Measurements from ENCODE around the gene CLHC1. TPM values are rescaled to one million over a fixed set of nuclear protein-coding genes. Genes with fewer than 3 reads are reported as not detected.
"Not testable (repeated sequence)": the region's sequence is repeated elsewhere in the genome, so short reads cannot be mapped to it uniquely, and the experiment has no call there.

The CLHC1 gene
- total RNA-seq, 1 donor from 2014 or later = 25.0 TPM

DNA sequence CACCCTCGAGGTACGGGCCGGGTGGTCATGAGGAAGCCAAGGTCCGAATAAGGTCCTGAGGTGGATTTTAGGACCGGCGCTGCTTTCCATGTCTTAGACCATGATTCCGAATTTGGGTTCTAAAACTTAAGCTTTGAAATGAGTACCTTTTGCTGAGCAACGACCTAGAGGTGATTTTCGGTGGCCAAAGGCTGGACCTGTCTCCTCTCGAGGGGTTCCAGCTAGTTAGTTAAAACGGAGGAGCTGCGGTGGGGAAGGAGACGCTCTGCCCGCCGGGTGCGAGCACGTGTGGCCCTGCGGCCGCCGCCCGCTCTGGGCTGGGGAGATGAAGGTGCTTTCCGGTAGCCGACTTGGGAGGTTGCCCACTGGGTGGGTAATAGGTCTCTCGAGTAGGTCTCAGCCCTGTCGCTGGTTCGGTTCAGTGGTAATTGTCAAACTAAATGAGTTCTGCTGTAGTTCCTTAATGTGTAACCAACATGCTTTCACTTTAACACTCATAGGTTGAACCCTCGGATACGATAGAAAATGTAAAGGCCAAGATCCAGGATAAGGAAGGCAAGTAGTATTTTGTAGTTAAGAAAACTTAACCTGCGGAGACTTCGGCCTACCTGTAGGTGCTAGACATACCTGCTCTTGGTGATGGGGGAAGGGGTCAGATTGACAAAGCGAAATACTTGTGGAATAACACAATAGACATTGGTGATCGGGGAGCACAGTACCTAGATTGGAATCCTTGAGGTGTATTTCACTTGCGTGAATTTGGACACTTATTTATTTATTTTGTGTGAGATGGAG is 967 bp upstream of the CLHC1 start:
- peaks cover 29% of the 10 kb centered on the region for H3K4me1 Mint-ChIP-seq (ENCODE audit: unreplicated experiment)
- H3K4me3 Mint-ChIP-seq = peak overlapping the region; percentile 94
- TF ChIP-seq, protein P1, sequence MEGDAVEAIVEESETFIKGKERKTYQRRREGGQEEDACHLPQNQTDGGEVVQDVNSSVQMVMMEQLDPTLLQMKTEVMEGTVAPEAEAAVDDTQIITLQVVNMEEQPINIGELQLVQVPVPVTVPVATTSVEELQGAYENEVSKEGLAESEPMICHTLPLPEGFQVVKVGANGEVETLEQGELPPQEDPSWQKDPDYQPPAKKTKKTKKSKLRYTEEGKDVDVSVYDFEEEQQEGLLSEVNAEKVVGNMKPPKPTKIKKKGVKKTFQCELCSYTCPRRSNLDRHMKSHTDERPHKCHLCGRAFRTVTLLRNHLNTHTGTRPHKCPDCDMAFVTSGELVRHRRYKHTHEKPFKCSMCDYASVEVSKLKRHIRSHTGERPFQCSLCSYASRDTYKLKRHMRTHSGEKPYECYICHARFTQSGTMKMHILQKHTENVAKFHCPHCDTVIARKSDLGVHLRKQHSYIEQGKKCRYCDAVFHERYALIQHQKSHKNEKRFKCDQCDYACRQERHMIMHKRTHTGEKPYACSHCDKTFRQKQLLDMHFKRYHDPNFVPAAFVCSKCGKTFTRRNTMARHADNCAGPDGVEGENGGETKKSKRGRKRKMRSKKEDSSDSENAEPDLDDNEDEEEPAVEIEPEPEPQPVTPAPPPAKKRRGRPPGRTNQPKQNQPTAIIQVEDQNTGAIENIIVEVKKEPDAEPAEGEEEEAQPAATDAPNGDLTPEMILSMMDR (conservative IDR thresholded peaks at IDR 0.05) = no peak
- H3K27ac Mint-ChIP-seq = peak overlapping the region; percentile 94
- DNase-seq (ENCODE audit: extremely low spot score, unreplicated experiment) = no peak
- H3K36me3 Mint-ChIP-seq = peaks cover 21% of the 10 kb centered on the region
- no peaks in the 10 kb centered on the region for H3K27me3 Mint-ChIP-seq
- H3K9me3 Mint-ChIP-seq = no peaks in the 10 kb centered on the region

DNA sequence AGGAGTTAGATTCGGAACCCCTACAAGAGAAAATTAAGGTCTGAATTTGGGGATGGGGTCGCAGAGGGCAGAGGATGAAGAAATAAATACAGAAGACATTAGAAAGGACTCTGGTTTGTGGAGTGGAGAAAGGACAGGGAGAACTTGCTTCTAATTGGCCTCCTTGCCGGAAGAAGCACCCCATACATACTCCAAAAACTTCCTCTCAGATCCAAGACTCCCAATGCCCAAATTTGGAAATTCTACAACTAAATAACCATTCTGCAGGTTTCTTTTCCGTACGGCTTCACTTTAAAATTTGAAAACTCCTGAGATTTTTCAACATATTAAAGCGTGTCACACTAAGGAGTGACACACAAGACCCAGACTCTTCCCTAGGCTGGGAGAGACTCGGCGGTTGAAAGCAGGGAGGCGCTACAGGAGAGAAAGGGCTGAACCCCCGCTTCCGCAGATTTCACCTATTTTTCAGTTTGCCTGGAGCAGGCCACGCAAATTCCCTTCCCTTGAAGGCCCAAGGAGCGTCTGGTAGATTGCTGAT is 478 bp downstream of the CLHC1 start:
- TF ChIP-seq, protein P1 (conservative IDR thresholded peaks at IDR 0.05) = no peak
- H3K27ac Mint-ChIP-seq = peak overlapping the region; percentile 94
- no peaks in the 10 kb centered on the region for H3K27me3 Mint-ChIP-seq
- no peak for DNase-seq (ENCODE audit: extremely low spot score, unreplicated experiment)
- H3K4me1 Mint-ChIP-seq (ENCODE audit: unreplicated experiment) = peaks cover 33% of the 10 kb centered on the region
- peak overlapping the region; percentile 94 for H3K4me3 Mint-ChIP-seq
- no peaks in the 10 kb centered on the region for H3K9me3 Mint-ChIP-seq
- H3K36me3 Mint-ChIP-seq = peaks cover 25% of the 10 kb centered on the region

DNA sequence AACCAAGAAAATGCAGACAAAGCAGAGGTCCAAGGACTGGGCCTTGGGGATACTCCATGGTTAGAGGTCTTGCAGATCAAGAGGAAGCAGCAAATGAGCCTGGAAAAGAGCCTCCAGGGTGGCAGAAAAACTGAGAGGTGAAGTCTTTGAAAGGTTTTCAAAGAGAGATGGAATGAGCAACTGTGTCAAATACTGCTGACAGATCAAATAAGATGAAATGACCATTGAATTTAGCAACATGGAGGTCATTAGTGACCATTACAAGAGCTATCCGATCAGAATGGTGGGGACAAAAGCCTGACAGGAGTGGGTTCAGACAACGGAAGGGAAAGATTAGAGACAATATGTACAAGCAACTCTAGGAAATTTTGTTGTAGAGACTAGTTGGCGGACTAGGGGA is 1.5 kb downstream of the CLHC1 start:
- H3K4me1 Mint-ChIP-seq (ENCODE audit: unreplicated experiment) = peaks cover 33% of the 10 kb centered on the region

DNA sequence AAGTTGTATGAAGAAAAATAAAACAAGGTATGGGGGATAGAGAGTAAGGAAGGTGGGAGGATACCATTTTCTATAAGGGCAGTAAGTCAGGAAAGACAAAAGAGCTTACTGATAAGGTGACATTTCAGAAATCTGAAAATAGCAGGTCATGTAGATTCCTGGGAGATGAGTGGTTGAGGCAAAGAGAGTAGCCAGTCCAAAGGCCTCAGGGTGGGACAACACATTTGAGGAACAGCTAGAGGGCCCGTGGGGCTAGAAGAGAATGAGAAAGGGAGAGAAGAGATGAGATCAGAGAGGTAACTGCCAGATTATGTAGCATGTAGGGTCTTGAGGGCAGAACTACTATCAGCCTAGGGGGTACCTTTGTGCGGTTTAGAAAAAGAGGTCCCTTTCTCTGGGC is 2.9 kb downstream of the CLHC1 start:
- peak overlapping the region; percentile 26 for H3K27ac Mint-ChIP-seq
- peak overlapping the region; percentile 48 for H3K4me3 Mint-ChIP-seq
- peaks cover 18% of the 10 kb centered on the region for H3K36me3 Mint-ChIP-seq
- DNase-seq (ENCODE audit: extremely low spot score, unreplicated experiment) = no peak
- TF ChIP-seq, protein P1 (conservative IDR thresholded peaks at IDR 0.05) = no peak
- H3K4me1 Mint-ChIP-seq (ENCODE audit: unreplicated experiment) = peaks cover 33% of the 10 kb centered on the region
- no peaks in the 10 kb centered on the region for H3K9me3 Mint-ChIP-seq
- H3K27me3 Mint-ChIP-seq = no peaks in the 10 kb centered on the region

More for the DNA sequence above, 1.5 kb downstream of the CLHC1 start:
- DNase-seq (ENCODE audit: extremely low spot score, unreplicated experiment) = no peak
- peak overlapping the region; percentile 94 for H3K27ac Mint-ChIP-seq
- peaks cover 25% of the 10 kb centered on the region for H3K36me3 Mint-ChIP-seq
- no peaks in the 10 kb centered on the region for H3K9me3 Mint-ChIP-seq
- peak overlapping the region; percentile 94 for H3K4me3 Mint-ChIP-seq
- TF ChIP-seq, protein P1 (conservative IDR thresholded peaks at IDR 0.05) = no peak
- H3K27me3 Mint-ChIP-seq = no peaks in the 10 kb centered on the region

DNA sequence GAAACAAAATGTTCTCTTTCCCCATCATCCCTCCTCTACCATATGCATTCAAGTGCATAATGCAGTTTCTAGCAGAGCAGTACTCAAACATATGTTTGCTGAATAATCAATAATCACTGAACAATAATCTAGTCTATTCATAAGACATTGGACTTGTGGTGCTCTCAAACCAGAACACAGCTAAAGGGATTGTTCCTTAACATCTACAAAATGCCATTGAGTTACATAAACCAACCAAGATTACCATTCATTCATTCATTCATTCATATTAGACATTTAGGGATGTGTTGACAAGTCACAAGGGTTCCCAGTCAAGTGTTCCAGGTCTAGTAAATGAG is 3.9 kb downstream of the CLHC1 start:
- Mint-ChIP-seq H3K4me1 (ENCODE audit: unreplicated experiment) (peaks cover 30% of the 10 kb centered on the region), H3K27me3 (no peaks in the 10 kb centered on the region), H3K36me3 (peaks cover 15% of the 10 kb centered on the region), H3K27ac (no peak overlapping the region), H3K9me3 (no peaks in the 10 kb centered on the region), H3K4me3 (peak overlapping the region; percentile 0)
- TF ChIP-seq, protein P1 (conservative IDR thresholded peaks at IDR 0.05) = no peak
- no peak for DNase-seq (ENCODE audit: extremely low spot score, unreplicated experiment)

DNA sequence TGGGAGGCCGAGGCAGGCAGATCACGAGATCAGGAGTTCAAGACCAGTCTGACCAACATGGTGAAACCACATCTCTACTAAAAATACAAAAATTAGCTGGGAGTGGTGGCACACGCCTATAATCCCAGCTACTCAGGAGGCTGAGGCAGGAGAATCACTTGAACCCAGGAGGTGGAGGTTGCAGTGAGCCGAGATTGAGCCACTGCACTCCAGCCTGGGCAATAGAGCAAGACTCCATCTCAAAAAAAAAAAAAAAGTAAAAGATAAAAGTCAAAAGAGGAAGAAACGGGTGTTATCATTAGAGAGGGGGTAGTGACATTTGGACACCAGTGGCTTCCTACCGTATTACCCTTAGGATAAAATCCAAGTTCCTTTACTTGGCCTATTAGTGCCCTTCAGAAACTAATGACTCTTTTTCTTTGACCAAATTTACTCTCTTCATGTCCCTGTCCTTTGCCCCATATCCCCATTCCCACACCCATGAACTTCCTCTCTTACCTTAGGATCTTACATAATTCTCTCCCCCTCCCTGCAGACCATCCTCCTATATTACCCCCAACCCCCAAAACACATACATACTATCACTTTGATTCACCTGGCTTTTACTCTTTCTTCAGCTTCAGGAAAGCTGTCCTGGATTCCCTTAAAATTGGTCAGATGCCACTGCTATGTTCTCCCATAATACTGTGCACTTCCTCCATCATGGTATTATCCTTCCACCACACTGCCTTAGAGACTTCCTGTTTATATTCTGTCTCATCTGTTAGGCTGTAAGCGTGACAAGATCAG is 4.5 kb downstream of the CLHC1 start:
- not testable (repeated sequence) for H3K9me3 Mint-ChIP-seq; H3K27ac Mint-ChIP-seq; DNase-seq (ENCODE audit: extremely low spot score, unreplicated experiment); H3K27me3 Mint-ChIP-seq
- Mint-ChIP-seq H3K4me1 (ENCODE audit: unreplicated experiment) (peaks cover 33% of the 10 kb centered on the region), H3K4me3 (peak overlapping the region; percentile 0), H3K36me3 (peaks cover 14% of the 10 kb centered on the region)

Measured in type B pancreatic cell (in vitro differentiated cells).